Stimulated activated CD4-positive, alpha-beta T cell treated with anti-CD3 and anti-CD28 coated beads, Interleukin-4, amount 100 ng/mL, for 4 hours (primary cell): ENCODE results near the gene FAM227B.
"Not testable (repeated sequence)": the region's sequence is repeated elsewhere in the genome, so short reads cannot be mapped to it uniquely, and the experiment has no call there.

Source experiments
- DNase-seq, 2 experiments: peaks; one replicate each; pipeline ENCODE4 v3.0.0-alpha.2; 2020

The FAM227B gene, protein sequence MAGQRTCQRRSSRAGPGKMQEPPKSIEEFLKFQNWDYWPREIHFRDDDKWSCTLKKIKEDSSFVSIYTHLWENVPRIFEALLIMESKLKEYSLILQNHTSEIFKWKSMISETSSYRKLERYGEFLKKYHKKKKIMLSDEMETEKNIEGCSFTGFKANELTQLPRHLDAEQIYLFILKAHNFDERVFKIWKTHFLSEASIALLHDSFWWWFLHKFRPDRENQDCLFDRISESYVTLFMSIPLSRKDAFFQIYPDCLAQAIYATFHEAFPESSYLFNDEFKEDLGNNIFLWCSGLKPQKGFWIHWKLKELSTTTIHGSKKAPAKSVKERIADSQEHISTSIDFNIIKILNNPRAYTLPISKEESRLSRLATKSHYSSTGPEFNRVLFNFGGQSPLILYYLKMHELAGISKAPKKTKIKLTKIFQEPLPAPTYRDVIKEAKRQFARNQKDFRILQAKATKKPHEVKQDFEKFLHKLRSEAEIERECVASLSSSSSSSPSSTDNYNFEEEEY

DNA sequence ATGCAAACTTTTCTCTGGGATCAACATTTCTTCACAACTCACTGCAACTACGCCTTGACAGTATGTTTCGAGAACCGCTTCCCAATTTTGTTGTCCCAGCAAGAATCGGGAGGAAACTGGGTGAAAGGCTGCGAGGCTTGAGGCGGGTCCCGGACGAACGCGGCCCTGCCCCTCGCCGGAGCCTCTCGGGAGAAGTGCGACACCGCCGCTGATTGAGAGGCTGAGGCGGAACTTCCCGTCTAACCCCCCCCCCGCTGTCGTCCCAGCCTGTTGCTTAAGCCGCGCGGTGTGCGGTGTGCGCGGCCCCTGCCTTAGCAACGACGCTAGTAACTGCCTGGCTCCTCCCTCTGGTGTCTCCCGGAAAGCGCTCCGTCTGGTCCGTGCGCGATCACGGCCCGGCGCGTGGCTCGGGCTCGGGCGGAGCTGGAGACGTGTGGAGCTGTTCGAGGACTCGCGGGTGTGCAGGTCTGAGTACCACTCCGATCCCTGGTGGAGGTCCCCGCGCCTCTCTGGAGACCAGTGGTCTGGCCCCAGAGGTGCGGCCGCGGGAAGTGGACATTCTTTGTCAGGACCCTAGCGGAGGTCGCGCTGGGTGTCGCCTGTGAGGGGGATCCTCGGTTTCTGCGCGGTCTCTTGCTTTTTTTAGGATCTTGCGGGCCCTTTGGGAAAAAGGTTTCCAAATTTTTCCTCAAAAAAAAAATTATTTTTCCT, at the start of gene FAM227B, which contains the start of gene DTWD1:
TSS of gene FAM227B (minus strand) at position 161 of the 711 bp plus-strand sequence. CDS start 5,647 bp downstream, outside the sequence.
TSS of gene DTWD1 (plus strand) at position 391 of the 711 bp plus-strand sequence. CDS start 4,120 bp downstream, outside the sequence.
- DNase-seq, result peak; percentile 89 to 94

DNA sequence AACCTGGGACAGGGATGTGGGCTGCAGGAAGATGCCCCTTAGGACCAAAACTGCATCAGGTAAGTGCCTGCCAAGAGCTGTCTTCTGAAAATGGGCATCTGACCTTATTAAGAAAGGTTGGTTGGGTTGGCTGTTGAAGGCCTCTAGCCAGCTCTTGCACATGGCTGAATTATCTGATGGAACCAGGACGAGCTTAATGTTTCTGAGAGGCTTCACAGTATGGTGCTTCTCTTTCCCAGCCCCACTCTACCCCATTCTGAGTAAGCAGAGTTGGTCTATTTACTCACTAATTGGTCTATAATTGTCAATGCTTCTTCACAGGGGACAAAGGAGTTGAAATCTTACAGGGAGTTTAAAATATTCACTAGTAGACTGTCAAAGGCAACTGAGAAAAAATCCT, 48.7 kb upstream of the FAM227B start:
- DNase-seq, result no peak

DNA sequence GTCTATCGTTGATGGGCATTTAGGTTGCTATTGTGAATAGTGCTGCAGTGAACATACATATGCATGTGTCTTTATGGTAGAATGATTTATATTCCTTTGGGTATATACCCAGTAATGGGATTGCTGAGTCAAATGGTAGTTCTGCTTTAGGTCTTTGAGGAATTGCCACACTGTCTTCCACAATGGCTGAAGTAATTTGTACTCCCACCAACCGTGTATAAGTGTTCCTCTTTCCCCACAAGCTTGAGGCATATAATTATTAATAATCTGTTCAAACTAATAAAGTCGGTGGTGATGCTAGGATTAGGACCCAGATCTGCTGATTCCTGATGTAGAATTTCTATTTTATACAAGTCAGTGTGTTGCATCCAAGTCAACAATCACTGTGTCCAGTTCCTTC, 45.9 kb upstream of the FAM227B start:
- not testable (repeated sequence) for DNase-seq

DNA sequence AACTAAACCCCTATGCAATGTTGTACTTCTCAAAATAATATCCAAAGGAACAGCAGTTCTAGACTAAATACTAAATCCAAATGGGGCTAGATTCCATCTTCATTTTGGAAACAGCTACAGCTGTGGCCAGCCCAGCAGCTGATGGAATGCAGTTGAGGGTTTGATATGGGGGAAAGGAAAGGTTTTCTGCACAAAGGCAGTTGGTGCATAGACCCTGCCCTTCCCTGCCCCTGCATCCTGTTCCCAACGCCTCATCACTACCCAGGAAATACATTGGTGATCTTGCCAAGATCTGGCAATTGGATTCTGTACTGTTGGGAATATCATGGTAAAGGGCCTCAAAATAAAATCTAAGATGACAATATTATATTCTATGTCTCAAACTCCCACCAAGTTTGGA, 44.1 kb upstream of the FAM227B start:
- DNase-seq, result no peak

DNA sequence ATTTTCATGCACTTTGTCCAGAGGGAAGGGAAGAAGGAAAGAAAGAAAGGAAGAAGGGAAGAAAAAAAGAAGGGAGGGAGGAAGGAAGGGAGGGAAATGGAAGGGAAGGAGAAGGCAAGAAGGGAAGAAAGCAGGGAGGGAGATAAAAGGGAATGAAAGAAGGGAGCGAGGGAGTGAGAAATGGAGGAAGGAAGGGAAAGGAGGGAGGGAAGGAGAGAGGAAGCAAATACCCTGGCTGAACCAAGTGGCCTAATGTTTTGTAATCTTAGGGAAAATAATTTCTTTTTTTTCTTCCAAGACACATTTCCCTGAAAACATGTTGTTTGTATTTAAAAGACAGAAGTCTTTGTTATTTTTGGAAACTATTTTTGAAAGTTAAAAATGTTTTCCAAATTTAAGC, 36.1 kb upstream of the FAM227B start:
- no peak for DNase-seq

DNA sequence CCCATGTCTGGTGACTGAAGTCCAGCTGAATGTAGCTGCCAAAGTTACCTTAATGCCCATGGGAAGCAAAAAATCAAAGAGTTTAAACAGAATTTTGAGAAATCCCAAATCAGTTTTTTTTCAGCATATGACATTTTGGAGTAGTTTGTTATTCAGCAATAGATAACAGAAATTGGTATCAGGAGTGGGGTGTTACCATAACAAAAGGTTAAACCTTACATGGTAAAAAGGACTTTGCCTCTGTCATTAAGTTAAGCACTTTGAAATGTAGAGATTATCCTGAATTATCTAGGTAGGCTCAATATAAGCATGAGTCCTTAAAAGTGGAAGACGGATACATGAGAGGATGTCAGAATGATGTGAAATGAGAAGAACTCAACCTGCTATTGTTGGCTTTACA, 32.3 kb upstream of the FAM227B start:
- no peak for DNase-seq

DNA sequence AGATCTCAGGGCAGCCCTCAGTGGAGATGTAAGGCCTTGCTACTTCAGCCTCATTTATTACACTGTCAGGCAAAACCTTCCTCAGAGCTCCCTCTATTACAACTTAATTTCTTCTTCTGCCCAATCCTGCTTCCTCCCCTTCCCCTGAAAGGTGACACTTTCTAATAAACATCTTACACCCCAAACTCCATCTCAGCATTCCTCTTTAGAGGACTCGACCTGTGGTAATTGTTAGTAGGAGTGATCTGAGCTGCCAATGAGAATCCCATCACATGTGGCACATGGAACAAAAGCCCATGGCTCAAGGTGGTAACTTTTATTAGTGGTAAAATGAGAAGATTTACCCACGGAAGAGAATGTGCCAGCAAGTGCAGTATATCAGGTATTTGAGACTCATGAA, 30.1 kb upstream of the FAM227B start:
- no peak for DNase-seq

DNA sequence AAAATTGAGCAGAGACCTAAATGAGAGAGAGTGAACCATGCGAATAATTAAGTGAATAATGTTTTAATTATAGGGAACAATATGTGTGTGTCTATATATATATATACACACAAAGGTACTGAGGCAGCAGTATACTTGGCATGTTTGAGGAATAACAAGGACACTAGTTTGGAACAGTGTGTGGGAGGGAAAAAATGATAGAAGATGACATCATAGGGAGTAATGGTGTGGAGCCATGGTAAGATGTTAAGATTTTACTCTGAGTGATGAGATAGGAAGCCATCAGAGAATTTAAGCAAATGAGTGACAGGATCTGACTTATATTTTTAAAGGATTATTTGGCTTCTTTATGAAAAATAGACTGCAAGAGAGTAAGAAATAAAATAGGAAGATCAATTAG, 29.4 kb upstream of the FAM227B start:
- DNase-seq, result no peak

DNA sequence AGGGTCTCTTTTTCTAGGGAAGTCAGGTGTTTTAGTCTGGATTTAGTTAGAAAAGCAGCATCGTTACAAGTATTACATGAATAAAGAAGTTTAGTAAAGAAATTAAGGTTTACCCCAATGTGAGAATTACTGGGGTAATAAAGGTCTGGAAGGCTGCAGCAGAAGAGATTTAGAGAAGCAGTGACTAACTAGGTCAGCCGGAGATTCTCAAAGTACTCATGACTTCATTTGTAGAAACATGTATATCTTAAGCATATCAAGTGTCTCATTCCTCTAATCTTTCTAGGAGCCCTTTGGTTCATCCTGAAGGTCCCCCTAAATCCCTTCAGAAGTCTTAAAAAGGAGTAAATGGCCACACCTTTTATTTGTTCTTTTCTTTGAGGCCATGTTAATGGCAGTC, 26.3 kb upstream of the FAM227B start:
- no peak for DNase-seq

DNA sequence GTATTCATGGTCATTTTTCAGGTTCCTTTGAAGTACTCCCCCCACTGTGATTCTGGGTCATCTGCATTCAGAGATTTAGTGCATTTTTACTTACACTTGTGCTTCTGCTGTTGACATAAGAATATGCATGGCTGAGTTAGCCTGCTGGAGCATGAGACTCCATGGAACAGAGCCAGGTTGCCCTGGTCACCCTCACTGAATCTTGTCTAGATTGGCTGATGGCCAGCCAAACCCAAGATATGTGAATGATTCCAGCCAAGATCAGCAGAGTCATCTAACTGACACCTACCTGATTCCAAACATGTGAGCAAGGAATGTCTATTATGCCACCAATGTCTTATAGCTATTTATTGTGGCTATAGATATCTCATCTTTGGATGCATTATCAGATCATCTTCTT, 25.3 kb upstream of the FAM227B start:
- DNase-seq, result no peak

DNA sequence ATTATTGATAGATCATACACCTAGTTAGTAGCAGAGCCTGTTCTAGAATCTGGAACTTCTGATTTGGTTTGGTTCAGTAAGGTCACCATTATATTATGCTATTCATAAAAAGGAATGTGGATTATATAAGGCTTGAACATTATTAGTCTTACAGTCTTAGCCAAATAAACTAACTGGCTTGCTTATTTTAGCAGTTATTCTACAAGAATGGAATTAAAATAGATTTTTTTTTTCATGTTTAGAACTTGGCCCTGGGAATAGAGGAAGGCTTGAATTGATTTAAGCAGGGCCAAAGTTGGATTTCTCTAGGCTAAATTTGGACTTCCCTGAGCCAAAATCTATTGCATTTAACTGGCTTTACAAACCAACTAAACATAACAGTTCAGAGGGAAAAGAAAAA, 24.7 kb upstream of the FAM227B start:
- no peak for DNase-seq

DNA sequence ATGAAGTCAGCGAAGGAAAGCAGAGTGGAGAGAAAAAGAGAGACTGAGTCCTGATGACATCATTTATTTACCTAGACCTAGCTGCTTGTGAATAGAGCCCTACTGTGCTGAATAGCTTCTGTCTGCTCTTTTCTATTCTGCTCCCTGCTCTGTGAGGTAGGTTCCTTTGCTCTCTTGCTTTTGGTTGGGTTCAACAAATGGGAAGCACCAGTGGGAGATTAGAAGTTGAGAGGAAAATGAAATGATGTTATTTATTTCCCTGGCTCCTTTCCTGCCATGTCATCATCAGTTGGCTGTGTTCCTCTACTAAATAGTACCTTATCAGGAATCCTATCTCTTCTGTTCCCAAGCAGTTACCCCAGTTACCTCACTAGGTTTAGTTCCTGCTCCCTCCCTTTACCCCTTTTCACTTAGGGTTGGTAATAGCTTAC, 23.8 kb upstream of the FAM227B start:
- no peak for DNase-seq

DNA sequence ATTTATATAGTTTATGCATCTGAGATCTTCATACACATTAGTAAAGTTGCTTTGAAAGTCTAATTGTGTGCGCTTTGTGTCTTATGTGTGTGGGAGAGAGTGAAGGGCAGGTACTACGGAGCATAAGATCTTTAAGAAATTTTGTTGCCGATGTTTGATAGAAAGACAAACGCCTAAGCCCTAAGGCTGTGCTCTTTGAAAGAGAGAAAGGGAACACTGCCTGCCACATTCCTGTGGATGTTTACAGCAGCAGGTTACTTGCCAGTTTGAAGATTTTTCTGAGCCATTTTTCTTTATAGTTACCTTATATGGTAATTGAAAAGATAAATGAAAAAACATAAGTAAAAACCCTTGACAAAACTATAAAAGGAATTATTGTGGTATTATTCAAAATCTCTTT, 17.2 kb upstream of the FAM227B start:
- DNase-seq, result no peak

DNA sequence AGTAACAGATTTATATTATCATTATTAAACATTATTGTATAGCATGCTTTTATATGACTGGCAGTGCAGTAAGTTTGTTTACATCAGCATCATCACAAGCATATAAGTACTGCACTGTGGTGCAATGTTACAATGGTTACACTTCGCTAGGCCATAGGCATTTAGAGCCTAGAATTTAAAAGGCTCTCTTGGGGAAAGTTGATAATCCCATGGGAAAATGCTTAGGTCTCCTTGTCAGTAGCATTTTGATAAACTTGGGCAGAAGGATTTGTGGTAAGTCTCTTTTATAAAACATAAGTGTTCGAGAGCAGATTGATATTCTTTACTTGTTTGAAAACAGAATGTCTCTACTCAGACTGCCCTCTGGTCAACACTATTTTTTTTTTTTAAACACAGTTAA, 7.8 kb upstream of the FAM227B start:
- no peak for DNase-seq

DNA sequence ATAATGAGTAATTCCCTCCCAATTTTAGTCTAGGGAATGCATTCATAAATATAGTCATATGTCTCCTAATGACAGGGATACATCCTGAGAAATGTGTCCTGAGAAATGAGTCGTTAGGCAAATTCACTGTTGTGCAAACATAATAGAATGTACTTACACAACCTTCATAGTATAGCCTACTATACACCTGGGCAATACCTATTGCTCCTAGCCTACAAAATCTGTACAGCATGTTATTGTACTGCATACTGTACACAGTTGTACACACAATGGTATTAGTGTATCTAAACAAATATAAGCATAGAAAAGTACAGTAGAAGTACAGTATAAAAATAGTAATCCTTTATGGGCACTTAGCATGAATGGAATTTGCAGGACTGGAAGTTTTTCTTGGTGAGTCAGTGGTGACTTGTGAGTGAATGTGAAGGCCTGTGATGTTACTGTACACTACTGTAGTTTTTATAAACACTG, 6.8 kb upstream of the FAM227B start:
- no peak for DNase-seq

DNA sequence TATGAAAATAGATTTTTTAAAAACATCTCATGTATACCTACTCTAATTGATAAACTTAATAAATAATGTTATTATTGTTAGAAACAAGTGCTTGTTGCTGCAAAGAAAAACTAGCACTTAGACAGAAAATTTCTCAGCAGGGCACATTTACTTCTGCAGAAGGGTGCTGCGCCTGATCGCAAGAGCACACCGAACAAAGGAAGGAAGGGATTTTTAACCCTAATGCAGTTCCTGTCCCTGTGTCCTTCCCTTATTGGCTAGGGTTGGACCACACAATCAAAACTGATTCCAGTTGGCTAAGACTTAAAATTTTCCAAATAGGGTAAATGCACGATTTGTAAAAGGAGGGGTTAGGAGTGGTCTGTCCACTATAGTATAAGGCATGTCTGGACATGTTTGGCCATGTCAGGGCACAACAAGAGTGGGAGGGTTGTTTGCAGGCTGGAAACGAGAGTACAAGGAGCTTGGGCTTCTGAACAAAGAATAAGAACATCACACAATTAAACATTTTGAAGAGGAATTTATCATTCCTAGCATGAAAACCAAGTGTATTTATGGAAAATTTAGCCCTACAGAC, 4.9 kb upstream of the FAM227B start:
- DNase-seq, result no peak

DNA sequence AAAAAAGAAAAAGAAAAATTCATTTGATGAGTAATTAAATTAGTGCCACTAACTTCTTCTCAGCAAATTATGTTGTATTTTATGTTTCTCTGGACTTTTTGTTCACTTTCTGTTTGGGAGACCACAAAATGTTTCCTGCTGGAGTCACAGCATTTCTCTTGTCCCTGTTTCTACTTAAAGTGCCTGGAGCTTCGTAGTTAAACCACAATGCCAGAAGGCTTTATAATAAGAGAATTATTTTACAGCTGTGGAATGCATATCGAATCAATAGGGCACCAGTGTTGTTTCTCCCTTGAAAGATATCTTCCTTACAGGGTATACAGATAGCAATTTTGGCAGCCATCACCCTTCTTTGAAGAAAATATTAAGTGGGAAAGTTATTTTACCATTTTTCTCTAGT, 3.4 kb upstream of the FAM227B start:
- no peak for DNase-seq

DNA sequence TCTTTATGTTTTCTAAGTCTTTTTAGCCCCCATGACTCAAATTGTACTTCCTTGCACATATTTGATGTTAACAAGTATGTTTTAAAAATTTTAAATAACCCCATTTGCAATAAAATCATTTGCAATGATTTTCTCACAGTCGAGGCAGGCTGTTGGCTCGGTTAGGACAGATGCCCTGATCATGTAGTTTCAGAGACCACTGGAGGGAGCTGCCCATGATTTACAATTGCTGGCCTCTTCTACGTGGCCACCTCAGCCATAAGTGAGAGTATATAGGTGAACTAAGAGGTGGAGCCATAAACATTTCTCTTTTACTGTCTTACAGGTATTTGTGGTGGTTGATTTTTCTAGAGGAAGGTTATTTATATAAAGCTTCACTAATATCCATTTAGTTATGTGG, 1.9 kb upstream of the FAM227B start:
- no peak for DNase-seq

DNA sequence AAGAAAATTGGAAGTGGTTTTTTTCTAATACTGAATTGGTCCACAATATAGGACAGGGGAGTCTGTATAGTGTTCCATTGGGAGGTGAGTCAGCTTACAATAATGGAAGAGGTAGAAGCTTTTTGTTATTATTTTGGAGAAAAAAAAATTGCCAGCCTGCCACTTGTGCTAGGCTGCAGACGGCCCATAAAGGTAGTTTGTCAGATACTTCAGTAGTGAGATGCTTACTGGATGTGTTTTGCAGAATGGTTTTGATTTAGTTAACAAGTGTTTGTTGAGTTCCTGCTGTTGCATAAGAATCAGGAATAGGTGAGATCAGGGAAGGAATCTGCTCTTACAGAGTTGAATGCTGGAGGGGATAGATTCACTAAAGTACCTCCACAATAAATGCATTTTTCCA, 1.3 kb upstream of the FAM227B start:
- no peak for DNase-seq

DNA sequence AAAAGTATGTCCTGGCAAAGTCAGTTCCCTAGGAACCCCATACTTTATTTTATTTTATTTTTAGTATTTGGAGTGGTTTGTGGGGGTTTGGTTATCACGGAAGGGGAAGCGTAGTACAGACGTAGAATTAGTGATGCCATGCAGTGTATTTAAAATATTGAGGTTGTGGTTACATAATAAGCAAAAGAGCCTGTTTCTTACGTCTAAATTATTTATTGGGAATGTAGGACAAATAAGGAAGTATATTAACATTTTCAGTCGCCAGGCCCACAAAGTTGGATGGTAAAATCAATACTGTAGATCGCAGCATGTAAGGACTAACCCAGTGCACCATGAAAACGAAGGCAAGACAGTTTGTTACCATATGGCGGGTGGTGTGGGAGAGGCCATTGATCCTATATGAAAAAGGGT, 788 bp upstream of the FAM227B start:
- DNase-seq, result no peak

DNA sequence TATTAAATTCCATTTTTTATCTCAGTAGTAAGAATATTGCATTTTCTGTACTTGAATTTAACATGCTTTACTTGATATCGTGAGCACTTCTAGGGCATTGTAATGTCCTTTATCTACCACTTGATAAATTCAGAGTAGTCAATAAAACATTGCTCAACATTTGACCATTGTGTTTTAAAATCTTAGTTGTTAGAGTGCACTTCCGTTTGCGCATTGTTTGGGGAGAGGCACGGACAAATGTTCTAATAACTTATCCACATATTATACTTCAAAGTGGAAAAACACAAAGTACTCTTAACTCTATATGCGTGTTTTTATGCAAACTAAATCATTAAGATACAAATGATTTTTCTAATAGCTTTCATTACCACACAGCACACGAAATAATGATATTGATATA, 419 bp downstream of the FAM227B start:
- DNase-seq, result no peak

DNA sequence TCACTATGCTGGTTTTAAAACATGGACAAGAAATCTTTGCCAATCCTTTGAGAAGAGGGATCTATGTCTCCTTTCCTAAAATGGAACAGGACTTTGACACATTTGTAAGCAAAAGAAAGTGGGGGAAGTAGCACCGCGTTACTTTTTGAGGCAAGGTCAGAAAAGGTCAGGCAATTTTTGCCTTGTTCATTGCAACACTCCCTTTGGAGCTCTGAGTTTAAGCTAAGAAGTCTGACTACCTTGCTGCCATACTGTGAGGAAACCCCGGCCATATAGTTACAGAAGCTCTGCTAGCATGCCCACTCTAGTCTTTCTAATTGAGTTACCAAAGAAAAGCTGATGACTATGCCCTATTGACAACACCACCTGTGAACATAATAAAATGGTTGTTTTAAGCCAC, 1.4 kb downstream of the FAM227B start:
- DNase-seq, result no peak

DNA sequence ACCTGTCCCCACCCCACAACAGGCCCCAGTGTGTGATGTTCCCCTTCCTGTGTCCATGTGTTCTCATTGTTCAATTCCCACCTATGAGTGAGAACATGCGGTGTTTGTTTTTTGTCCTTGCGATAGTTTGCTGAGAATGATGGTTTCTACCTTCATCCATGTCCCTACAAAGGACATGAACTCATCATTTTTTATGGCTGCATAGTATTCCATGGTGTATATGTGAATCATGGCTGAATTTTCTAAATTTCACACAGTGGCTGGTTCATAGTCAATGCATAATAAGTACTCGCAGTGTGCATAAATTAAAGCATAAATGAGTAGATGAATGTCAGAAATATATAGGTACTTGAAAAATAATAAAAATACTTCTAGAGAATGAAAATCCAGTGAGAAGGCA, 8.4 kb downstream of the FAM227B start:
- not testable (repeated sequence) for DNase-seq
